Loucy (cell line): ENCODE measurements around the gene KREMEN1.

Experiments used
- H2AFZ ChIP-seq: fragments of 200-600 bp; sonication (generic); 2 replicates; pipeline ENCODE4 v1.6.0; 2016; ENCODE audit warnings: antibody characterized with exemption, mild to moderate bottlenecking, low read length, moderate library complexity
- H3F3A ChIP-seq: fragments of 200-600 bp; 2 replicates; pipeline ENCODE4 v1.6.0; 2016; ENCODE audit warnings: antibody characterized with exemption, low read depth, mild to moderate bottlenecking
- H3K27me3 ChIP-seq: fragments of 200-600 bp; sonication (generic); 2 replicates; pipeline ENCODE4 v1.6.1; 2014; ENCODE audit warnings: low read length, mild to moderate bottlenecking; ENCODE audit not compliant: insufficient read depth, poor library complexity, severe bottlenecking
- H3K36me3 ChIP-seq: fragments of 200-600 bp; sonication (generic); 2 replicates; pipeline ENCODE4 v1.6.1; 2016; ENCODE audit warnings: low read length; ENCODE audit not compliant: insufficient read depth
- H3K4me1 ChIP-seq: fragments of 200-600 bp; sonication (generic); 2 replicates; pipeline ENCODE4 v1.5.1; 2014; ENCODE audit warnings: low read length, mild to moderate bottlenecking; ENCODE audit not compliant: insufficient read depth, poor library complexity, severe bottlenecking
- H3K4me2 ChIP-seq: fragments of 200-600 bp; sonication (generic); 2 replicates; pipeline ENCODE4 v1.6.0; 2014; ENCODE audit warnings: antibody characterized with exemption, low read length, low read depth, mild to moderate bottlenecking; ENCODE audit not compliant: poor library complexity, severe bottlenecking
- H3K4me3 ChIP-seq: fragments of 200-600 bp; sonication (generic); 2 replicates; pipeline ENCODE4 v1.5.1; 2014; ENCODE audit warnings: low read length, mild to moderate bottlenecking, mixed read lengths; ENCODE audit not compliant: poor library complexity, severe bottlenecking
- H3K79me2 ChIP-seq: fragments of 200-600 bp; sonication (generic); 2 replicates; pipeline ENCODE4 v1.6.1; 2014; ENCODE audit warnings: low read length; ENCODE audit not compliant: insufficient read depth
- H3K9ac ChIP-seq: fragments of 200-600 bp; sonication (generic); 2 replicates; pipeline ENCODE4 v1.6.0; 2014; ENCODE audit warnings: mild to moderate bottlenecking, low read depth, low read length, moderate library complexity; ENCODE audit not compliant: poor library complexity, severe bottlenecking
- H3K9me2 ChIP-seq: fragments of 200-600 bp; sonication (generic); replicated peaks from 2 replicates; pipeline ENCODE4 v1.6.1; 2016; ENCODE audit warnings: low read depth, low read length, mixed read lengths
- H3K9me3 ChIP-seq: fragments of 200-600 bp; sonication (generic); 2 replicates; pipeline ENCODE4 v1.6.1; 2014; ENCODE audit warnings: mild to moderate bottlenecking, antibody characterized with exemption, low read length, low read depth; ENCODE audit not compliant: insufficient read depth
- H4K20me1 ChIP-seq: fragments of 200-600 bp; sonication (generic); 2 replicates; pipeline ENCODE4 v1.6.0; 2014; ENCODE audit warnings: antibody characterized with exemption, low read length, mild to moderate bottlenecking; ENCODE audit not compliant: insufficient read depth, poor library complexity, severe bottlenecking
- EZH2phosphoT487 ChIP-seq: fragments of 200-600 bp; IDR thresholded peaks from 2 replicates; pipeline ENCODE4 v1.6.1; 2018; ENCODE audit warnings: antibody characterized with exemption, mild to moderate bottlenecking, moderate library complexity, borderline replicate concordance
- TF ChIP-seq, protein P1 (sequence below): fragments of 200-600 bp; sonication (generic); conservative IDR thresholded peaks from 2 replicates; pipeline ENCODE4 v1.5.1; 2014; ENCODE audit warnings: mild to moderate bottlenecking, antibody characterized with exemption, low read length

Gene KREMEN1

GRCh38 chr22:29125844-29126243 lies 53.0 kb downstream of the KREMEN1 start:
- no peaks in the 10 kb centered on the region for H3K9me2 ChIP-seq
- H2AFZ ChIP-seq = no peak overlapping the region
- H3K9ac ChIP-seq = no peak overlapping the region
- no peak overlapping the region for H3K4me3 ChIP-seq
- H3K79me2 ChIP-seq = no peaks in the 10 kb centered on the region
- no peaks in the 10 kb centered on the region; the same call in 1 of the 2 replicates for H3F3A ChIP-seq
- H3K4me2 ChIP-seq = no peak overlapping the region
- H3K9me3 ChIP-seq = no peaks in the 10 kb centered on the region
- no peaks in the 10 kb centered on the region for H4K20me1 ChIP-seq
- no peaks in the 10 kb centered on the region for H3K36me3 ChIP-seq
- H3K27me3 ChIP-seq = no peaks in the 10 kb centered on the region
- peaks cover 37% of the 10 kb centered on the region for H3K4me1 ChIP-seq
- TF ChIP-seq EZH2phosphoT487 = no peak
- TF ChIP-seq, protein P1, sequence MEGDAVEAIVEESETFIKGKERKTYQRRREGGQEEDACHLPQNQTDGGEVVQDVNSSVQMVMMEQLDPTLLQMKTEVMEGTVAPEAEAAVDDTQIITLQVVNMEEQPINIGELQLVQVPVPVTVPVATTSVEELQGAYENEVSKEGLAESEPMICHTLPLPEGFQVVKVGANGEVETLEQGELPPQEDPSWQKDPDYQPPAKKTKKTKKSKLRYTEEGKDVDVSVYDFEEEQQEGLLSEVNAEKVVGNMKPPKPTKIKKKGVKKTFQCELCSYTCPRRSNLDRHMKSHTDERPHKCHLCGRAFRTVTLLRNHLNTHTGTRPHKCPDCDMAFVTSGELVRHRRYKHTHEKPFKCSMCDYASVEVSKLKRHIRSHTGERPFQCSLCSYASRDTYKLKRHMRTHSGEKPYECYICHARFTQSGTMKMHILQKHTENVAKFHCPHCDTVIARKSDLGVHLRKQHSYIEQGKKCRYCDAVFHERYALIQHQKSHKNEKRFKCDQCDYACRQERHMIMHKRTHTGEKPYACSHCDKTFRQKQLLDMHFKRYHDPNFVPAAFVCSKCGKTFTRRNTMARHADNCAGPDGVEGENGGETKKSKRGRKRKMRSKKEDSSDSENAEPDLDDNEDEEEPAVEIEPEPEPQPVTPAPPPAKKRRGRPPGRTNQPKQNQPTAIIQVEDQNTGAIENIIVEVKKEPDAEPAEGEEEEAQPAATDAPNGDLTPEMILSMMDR = no peak

- H3K9me3 ChIP-seq = no peaks in the 10 kb centered on the region
- no peaks in the 10 kb centered on the region for H3K9me2 ChIP-seq
- no peak overlapping the region for H2AFZ ChIP-seq
- no peaks in the 10 kb centered on the region for H3K27me3 ChIP-seq
- H4K20me1 ChIP-seq = no peaks in the 10 kb centered on the region
- H3K9ac ChIP-seq = no peak overlapping the region
- no peaks in the 10 kb centered on the region; the same call in 1 of the 2 replicates for H3F3A ChIP-seq
- no peak overlapping the region for H3K4me3 ChIP-seq
- no peak overlapping the region for H3K4me2 ChIP-seq
- H3K4me1 ChIP-seq = peaks cover 41% of the 10 kb centered on the region
- H3K79me2 ChIP-seq = no peaks in the 10 kb centered on the region
- TF ChIP-seq EZH2phosphoT487 = no peak
- TF ChIP-seq, protein P1 = no peak
- no peaks in the 10 kb centered on the region for H3K36me3 ChIP-seq
Measured at GRCh38 chr22:29126670-29127395, 54.0 kb downstream of the KREMEN1 start.

- Histone ChIP-seq H3K9ac (no peak overlapping the region), H3K4me1 (peaks cover 41% of the 10 kb centered on the region), H2AFZ (peak overlapping the region; percentile 51; the same call in 1 of the 2 replicates), H3K27me3 (no peaks in the 10 kb centered on the region), H3F3A (no peaks in the 10 kb centered on the region; the same call in 1 of the 2 replicates), H3K4me2 (peak overlapping the region; percentile 24), H3K9me2 (no peaks in the 10 kb centered on the region), H3K9me3 (no peaks in the 10 kb centered on the region), H3K79me2 (no peaks in the 10 kb centered on the region), H3K4me3 (no peak overlapping the region), H3K36me3 (no peaks in the 10 kb centered on the region), H4K20me1 (no peaks in the 10 kb centered on the region)
- no peak for TF ChIP-seq EZH2phosphoT487
- TF ChIP-seq, protein P1 = no peak
Measured at GRCh38 chr22:29128891-29129807, 56.3 kb downstream of the KREMEN1 start.
